HG03558 (cell line): ENCODE results near the gene KLHL29.

Source experiments
- ATAC-seq: cut with Tn5 transposase; IDR thresholded peaks from one replicate; pipeline ENCODE4 v1.9.1; 2021; ENCODE audit warnings: moderate number of reproducible peaks; ENCODE audit not compliant: unreplicated experiment; ENCODE audit errors: extremely low read depth

KLHL29 gene

DNA sequence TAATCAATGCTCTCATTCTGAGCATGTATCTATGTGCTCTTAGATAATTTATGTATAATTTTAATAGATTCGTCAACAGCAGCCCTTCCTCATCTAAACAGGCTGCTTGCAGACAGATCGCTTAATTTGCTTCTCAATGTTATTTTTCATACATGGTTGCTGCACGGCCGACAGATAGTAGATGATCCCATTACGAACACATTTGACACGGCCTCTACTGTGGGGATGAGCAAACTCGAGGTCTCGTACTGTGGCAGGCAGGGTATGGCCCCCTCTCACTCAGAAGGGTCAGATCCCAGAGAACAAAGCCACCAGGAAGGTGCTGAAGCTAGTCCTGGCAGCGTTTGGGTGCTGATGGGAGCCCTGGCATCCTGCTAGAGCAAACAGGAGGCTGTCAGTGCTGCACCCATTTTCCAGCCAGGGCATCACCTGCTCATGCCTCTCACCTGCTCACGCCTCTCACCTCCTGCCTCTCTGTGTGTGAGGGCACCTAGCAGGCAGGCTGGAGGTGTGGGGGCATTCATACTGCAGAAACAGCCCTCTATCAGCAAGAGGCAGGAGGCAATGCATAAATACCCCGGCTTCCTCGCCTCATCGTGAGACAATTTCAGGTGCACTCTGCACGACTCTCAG lies 80.0 kb downstream of the KLHL29 start:
- ATAC-seq: no peak

DNA sequence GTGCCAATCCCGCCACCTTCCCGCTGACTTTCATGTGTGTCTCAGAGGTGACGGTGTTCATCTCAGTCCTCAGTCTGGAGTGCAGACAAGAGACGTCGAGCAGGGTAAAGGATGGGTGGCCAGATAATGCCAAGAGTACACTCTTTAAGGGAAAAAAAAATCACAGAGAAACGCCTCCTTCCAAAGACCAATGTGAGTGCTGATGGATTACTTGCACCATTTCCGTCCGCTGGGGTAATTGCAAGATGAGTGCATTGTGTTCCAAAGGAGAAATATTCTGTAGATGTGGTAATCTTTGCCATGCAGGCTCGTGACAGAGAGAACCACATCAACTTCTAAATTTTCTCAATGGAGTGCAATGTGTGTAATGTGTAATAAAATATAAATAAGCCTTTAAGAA lies 81.0 kb downstream of the KLHL29 start:
- ATAC-seq: no peak

DNA sequence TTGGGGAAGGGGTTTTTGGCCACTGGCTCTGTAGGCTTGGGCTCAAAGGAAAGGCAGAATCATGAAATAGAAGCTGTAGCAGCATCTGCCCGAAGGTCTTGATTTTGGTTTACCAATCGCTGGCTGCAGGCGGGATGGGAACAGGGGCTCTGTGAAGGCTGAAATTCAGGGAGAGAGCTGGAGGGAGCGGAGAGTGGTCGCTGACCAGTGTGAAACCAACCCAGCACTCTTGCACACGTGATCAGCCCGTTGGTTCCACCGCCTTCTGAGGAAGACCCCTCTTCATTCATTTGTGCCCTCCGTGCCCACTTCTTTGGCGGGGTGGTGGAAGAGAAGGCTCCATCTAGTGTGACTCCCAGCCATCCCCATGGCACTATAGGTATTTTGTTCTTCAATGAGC lies 82.6 kb downstream of the KLHL29 start:
- ATAC-seq: no peak

DNA sequence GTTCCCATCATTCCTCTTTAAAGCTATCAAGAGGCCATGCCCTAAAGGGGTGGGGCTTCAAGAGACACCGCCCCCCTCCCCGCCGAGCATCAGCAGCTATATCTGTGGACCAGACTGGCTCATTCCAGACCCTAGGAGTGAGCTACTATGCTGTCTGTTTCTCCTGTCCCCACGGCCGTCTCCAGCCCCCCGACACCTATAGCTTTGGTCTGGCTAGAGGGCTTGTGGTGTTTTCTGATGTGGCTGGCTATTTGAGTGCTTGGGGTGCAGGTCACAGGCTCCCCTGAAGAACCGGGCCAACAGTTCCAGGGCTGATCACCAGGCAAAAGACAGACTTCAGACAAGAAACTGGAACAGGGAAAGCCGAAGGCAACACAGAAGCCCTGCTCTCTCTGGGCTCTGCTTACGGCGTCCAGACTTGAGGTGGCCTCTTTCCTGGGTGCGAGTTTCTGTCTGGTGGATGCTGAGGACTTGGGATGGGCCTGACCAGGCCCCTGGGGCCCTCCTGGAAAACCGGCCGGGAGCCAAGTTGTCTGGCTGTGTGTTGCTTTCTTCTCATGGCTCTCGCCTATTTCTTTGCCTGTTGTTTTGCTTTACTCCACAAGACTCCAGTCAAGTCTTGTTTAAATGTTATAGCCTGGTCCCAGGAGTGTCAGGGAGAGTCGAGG lies 83.6 kb downstream of the KLHL29 start:
- ATAC-seq: no peak

DNA sequence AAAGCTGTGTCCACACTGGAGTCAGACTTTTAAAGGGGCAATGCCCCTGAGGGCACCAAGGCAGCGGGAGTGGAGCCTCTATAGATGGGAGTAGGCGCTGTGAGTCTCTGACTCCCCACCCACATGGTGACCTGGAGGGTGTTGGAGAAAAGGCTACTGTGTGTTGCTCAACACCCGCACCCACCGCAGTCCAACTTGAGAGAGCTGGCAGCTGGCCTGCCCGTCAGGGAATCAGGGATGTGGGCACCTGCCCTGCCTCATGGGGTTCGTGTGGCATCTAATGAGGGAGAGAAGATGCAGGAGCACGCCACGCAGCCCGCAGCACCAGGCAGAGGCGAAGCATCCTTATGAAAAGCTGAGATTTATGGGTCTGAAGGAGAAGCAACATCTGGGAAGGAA lies 84.2 kb downstream of the KLHL29 start:
- no peak for ATAC-seq

DNA sequence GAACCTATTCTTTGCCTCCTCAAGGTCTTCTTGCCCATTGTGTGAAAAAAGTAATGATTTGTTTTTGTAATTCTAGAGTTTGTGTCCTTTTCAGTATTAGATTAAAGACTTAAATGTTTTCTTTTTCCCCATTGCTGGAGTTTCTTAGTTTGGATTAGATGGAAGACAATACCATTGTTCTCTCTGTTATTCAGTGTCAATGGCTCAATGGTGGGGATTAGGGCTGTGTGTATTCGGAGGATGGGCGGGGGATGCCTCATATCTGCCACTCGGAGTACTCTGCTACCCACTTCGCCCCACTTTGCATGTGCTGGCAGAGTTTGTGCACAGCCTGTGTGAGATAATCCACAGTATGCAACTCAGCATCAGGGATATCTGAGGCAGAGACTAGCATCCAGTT lies 90.1 kb downstream of the KLHL29 start:
- ATAC-seq: no peak

DNA sequence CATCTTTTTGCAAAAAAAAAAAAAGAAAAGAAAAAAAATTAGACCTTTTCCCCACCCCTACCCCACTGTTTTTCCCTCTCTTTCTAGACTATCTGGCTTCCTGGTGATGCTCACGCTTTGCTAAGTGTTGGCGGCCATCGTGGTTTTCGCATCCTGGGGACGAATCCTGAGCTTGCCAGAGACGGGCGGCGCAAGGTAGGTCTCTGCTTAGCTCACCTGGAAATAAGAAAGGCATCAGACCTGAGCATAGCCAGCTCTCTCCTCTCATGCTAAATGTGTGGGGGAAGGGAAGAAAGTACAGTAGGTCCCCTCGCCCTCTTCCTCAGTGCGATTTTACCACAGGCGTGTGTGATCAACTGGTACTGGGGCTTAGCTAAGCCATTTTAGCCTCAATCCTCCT lies 90.5 kb downstream of the KLHL29 start:
- no peak for ATAC-seq

DNA sequence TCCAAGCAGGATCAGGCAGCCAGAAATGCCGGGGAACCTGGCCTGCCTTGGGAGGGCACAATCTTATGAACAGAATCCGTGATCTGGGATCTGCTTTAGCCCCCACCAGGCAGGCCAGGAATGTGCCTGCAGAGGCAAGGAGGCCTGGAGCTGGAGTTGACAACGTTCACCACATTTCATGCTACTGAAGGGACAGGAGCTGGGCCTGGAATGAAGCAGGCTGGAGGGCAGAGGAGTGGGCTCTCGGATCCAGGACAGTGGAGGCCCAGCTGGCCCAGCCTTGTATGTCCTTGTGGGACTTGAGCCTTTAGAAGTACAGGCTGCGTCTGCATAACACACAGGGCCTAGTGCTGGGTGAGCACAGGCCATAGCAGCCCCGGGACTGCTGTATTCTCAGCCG lies 91.8 kb downstream of the KLHL29 start:
- ATAC-seq: no peak

DNA sequence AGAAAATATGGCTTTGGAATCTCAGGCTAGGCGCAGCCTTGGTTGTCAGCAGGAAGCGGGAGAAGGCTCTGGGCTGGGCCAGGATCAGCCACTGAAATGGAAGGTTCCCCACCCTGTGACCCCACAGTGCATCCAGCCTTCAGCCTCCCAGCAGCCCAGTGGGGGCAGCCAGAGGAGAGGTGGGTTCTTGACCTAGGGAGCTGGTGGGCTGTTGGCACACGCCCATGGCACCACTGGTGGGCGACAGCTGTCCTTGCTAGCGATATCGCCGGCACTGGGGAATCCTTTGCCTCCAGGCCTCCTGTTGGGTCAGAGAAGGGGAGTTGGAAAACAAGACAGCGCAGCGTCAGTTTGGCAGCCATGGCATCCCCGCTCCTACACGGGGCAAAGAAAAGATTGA lies 92.4 kb downstream of the KLHL29 start:
- ATAC-seq: no peak

DNA sequence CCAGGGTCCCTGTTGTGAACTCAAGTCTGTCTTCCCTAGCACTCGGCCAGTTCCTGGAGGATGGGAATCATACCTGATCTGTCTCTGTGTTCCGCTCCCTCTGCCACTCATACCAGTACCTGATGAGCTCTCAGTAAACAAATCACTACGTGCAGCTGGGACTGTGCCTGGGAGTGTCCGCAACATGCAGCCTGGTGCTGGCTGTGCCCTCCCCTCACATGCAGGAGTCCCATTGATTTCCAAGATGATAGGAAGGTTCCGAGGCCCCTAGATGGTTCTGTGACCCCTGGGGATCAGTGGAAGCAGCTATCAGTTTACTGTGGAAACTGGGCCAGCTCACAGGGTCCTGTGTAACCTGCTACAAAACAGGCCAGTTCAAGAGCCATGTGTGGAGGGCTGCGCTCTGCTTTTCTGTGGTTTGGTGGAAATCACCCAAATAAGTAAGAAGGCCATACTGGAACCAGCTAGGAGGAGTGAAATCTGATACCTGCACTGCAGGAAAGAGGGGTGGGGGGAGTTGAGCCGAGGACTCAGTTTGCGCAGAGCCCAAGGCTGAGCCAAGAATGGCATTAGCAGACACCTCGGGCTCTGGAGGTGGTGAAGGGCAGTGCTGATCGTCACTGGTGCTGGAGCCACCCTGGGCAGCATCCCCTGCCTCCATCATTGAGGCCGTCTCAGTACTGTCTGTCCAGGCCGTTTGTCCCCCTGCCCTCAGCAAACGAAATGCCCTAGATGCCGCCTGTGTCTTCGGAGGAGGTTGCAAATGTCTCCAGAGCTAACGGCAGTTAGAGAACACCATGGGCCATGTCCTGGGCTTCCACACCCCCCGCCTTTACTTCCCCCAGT lies 93.3 kb downstream of the KLHL29 start:
- no peak for ATAC-seq

DNA sequence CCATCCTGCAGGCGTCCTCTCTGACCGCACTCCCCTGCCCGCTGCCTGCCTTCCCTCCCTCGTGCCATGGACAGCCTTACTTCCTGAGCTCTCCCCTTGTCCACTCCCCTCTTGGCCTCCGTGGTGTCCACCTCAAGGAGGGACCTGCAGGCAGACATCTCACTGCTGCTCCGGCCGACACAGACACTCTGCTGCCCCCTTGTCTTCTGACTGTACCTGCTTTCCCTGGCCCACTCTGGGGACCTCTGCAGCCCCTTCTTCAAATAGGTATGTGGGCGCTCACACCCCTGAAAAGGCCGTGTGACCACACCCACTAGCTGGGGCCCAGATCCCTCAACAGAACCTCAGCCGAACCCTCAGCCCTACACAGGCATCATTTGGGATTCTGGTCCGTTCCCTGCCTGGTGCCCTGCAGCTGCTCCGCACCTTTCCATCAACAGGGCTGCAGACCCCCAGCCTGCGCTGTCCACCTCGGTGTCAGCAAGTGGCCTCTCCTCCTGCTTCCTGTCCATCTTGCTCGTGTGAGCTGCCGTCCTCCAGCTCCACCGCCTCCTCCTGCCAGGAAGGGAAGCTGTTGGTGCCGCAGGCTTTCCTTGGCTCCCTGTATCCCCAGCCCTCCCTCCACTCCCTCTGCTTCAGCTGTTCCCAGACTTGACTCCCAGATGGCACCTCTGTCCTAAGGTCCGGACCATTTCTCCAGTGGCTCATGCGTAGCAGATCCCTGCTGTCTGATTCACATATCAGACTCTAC lies 94.1 kb downstream of the KLHL29 start:
- no peak for ATAC-seq

DNA sequence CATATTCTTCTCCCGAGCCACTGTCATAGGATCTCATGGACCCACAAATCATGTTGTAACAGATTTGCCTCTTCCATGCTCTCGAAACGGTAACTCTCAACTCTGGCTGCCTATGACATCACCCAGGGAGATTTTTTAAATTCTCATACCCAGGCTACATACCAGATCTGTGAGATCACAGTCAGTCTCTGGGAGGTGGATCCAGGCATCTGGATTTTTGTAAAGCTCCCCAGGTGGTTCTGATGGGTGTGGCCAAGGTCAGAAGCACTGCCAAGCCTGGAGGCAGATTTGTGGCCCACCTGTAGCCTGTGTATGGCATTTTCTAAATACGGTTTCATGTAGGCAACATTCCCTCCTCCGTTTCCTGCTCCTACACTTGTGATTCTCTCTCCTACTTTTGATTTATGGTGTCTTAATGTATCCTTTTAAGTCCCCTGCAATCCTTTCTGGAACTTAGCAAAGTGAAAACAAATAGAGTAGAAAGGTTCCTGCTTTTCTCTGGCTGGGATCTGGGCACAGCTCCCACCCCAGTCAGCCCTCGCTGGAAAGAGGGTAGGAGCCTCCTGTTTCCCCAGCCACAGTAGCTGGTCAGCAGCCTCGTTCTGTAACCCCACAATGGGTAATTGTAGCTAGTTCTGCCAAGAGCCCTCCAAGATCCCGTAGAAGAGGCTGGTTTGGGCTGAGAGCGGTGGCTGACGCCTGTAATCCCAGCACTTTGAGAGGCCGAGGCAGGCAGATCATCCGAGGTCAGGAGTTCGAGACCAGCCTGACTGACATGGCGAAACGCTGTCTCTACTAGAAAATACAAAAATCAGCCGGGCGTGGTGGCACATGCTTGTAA lies 96.2 kb downstream of the KLHL29 start:
- ATAC-seq: no peak

DNA sequence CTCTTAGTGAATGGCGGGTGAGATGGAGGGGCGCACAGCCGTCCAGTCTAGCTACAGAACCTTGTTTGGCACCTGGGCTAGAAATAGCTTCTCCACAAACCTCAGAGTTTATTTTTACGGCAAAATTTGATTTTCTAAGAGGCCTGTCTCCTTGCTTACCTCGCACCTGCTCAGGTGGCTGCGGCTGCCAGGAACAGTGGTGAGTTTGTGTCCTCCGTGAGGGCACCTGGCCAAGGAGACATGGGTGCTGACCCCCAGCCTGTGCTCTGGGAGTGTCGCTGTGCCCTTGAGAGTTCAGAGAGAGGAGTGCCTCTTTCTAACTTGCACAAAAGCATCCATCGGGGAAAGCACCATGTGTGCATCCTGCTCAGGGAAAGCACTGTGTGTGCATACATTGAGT lies 97.2 kb downstream of the KLHL29 start:
- no peak for ATAC-seq

DNA sequence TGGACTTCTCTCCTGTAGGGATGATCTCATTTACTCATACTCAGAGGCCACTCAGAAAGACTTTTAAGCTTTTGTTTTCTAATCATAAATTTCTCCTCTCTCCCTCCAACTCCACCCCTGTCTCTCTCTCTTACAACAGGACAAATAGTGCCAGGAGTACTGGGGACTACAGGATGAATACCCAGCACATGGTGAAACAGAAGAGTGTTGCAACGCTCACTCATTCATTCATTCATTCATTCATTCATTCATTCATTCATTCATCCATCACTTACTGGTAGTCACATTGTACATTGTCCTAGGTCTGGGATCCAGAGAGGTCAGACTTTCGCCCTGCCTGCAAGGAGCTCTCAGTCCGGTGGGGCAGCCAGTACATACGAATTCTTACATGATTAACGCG lies 97.6 kb downstream of the KLHL29 start:
- ATAC-seq: no peak

DNA sequence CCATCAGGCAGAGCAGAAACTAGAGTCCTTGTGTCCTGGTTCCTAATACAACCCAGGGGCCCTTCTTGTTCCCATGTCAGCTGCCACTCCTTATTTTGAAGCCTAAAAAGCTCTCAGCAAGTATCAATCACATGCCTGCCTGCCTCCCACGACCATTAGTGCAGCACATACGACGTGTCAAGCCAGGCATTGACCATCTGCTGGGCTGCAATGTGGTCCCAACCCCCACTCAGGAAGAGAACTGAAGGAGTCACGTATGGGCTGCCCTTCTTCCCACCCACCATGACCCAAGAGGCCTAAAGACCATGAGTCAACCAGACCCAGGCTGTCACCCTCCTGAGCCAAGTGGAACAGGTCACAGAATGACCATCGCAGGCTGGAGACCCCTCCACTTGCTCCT lies 98.8 kb downstream of the KLHL29 start:
- ATAC-seq: no peak

DNA sequence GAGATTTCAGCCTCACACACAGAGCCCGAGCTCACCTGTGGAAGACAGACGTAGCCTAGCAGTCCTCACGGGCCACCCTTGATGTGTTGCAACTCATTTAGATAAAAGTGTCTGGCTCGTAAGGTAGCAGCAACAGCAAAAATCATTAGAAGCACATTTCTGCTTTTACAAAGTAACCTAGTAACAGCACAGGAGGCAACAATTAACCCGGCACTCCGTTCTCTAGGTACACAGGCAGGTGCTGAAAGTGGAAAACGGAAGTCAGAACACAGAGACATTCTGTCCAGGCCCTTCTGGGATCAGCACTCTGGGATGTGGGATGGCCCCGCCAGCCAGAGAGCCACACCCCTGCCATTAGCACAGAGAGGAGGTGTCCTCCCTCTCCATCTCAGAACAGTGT lies 99.3 kb downstream of the KLHL29 start:
- ATAC-seq: no peak

DNA sequence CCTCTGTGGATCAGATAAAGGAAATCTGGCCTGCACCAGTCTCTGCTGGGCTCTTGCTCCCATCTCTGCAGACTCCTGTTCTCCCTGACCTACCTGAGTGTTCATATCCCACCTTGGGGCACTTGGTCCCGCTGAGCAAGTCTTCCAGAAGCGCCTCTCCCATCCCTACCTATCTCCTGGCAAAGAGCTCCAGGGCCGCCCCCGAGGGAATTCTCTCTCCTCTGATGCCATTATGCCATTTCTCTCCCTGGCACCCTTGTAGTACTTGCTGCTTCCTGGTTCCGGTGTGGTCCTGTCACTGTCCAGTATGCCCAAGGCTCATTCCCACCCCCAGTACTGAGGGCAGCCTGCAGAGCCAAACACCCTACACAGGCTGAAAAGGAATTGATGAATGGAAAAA lies 99.8 kb downstream of the KLHL29 start:
- no peak for ATAC-seq

DNA sequence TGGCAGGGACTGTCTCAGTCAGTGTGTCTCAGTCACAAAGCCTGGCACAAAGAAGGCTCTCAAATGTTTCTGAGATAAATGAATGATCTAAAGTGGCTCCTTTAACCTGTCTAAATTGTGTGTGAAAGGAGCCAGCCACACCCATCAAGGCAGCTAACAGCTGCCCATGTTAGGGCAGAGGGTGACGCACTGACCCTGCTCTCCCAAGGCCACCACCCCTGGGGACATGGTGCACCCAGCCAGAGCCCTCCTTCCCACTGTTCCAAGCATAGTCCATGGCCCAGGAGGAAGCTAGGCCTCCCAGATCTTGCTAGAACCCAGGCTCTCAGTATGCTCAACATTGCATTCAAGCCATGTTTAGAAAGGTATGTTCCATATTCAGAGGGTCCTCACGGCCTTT lies 100.3 kb downstream of the KLHL29 start:
- ATAC-seq: no peak

DNA sequence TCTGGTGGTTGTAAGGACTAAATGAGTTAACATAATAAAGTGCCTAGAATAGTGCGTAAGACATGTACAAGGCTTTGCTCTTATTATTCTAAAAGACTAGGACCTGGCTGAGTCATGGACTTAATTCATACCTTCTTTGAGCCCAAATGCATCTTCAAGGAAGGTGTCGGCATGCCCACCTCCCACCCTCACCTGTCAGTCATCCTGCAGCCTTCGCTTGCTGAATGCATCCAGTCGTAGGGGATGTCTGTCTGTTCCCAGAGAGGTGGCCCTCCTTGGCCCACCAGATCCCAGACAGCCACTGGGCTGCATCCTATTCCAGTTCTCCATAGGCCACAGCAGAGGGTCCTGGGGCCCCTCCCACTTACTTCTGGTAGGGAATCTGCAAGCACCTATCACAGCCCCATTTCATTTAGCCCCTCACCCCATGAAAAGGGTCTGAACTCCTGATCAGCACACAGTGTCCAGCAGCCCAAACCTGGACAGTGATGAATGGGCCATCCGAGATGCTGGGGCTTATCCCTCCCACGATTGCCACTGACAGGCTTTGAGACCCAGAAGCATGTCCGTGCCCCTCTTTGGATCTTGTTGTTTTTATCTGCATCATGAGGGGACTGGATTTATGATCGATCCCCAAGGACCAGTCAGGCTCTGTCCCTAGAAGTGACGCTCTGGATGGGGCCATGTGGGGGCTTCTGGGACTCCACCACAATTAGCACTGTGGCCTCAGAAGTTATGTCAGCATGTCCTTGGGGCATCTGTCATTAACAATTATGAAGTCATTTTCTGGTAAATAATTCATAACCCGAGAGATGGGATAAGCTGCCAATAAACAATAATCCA lies 101.1 kb downstream of the KLHL29 start:
- no peak for ATAC-seq
